HG02642 (cell line): ENCODE measurements around the gene RTN4R.
"Not testable (repeated sequence)": the region's sequence is repeated elsewhere in the genome, so short reads cannot be mapped to it uniquely, and the experiment has no call there.

Experiments
- ATAC-seq: cut with Tn5 transposase; IDR thresholded peaks from one replicate; pipeline ENCODE4 v1.9.1; 2021; ENCODE audit warnings: mild to moderate bottlenecking; ENCODE audit not compliant: unreplicated experiment, poor library complexity

RTN4R gene

GRCh38 chr22:20274374-20274773 is 6.3 kb upstream of the RTN4R start:
- ATAC-seq: not testable (repeated sequence)

- no peak for ATAC-seq
Observed at GRCh38 chr22:20273758-20274181, 5.7 kb upstream of the RTN4R start.

GRCh38 chr22:20272700-20273099 is 4.6 kb upstream of the RTN4R start:
- no peak for ATAC-seq

- ATAC-seq: no peak
Observed at GRCh38 chr22:20272174-20272573, 4.1 kb upstream of the RTN4R start.

- no peak for ATAC-seq
Observed at GRCh38 chr22:20271114-20271994, 3.2 kb upstream of the RTN4R start.

GRCh38 chr22:20270190-20271113 is 2.3 kb upstream of the RTN4R start:
- not testable (repeated sequence) for ATAC-seq

GRCh38 chr22:20269673-20270072 is 1.6 kb upstream of the RTN4R start:
- not testable (repeated sequence) for ATAC-seq

- not testable (repeated sequence) for ATAC-seq
Observed at GRCh38 chr22:20269201-20269600, 1.1 kb upstream of the RTN4R start.

- no peak for ATAC-seq
Observed at GRCh38 chr22:20267441-20268278, 458 bp downstream of the RTN4R start.

- not testable (repeated sequence) for ATAC-seq
Observed at GRCh38 chr22:20266667-20267440, 1.3 kb downstream of the RTN4R start.

GRCh38 chr22:20265772-20266666 is 2.1 kb downstream of the RTN4R start:
- not testable (repeated sequence) for ATAC-seq

- ATAC-seq: no peak
Observed at GRCh38 chr22:20264614-20265452, 3.3 kb downstream of the RTN4R start.

GRCh38 chr22:20263404-20264281 is 4.5 kb downstream of the RTN4R start:
- ATAC-seq: not testable (repeated sequence)

GRCh38 chr22:20262582-20263147 is 5.5 kb downstream of the RTN4R start:
- no peak for ATAC-seq

GRCh38 chr22:20261848-20262581 is 6.1 kb downstream of the RTN4R start:
- ATAC-seq: no peak
